ENCODE data around the gene MGAT4A. TPM values are rescaled to one million over a fixed set of nuclear protein-coding genes. Genes with fewer than 3 reads are reported as not detected.
A peak's percentile ranks its signal among the peaks of the same experiment; 100 is the strongest.

Gene MGAT4A
- total and polyA plus RNA-seq, 2 donors (not counting 1 experiment from before 2014, with no cell fraction given), result 16.5 to 32.7 TPM

GRCh38 chr2:98658816-98659490 is 72.0 kb downstream of the MGAT4A start:
- Mint-ChIP-seq H3K27me3 (no peaks in the 10 kb centered on the region), H3K9me3 (ENCODE audit: insufficient read depth) (no peaks in the 10 kb centered on the region), H3K27ac (peak overlapping the region; percentile 18), H3K4me1 (peaks cover 20% of the 10 kb centered on the region), H3K4me3 (no peak overlapping the region)
- no peaks in the 10 kb centered on the region for H3K27me3 ChIP-seq (replicated peaks in 1 of 4; ENCODE audit: control extremely low read depth in 1 of 4, control insufficient read depth in 3 of 4, insufficient read depth in 4 of 4, low read length in 3 of 4)
- no peak overlapping the region for H3K9ac ChIP-seq (ENCODE audit: low read length)
- TF ChIP-seq EZH2 (IDR thresholded peaks at IDR 0.05; ENCODE audit: borderline replicate concordance, insufficient read depth, low read depth, low read length, poor library complexity, severe bottlenecking), result no peak
- TF ChIP-seq, protein P1, sequence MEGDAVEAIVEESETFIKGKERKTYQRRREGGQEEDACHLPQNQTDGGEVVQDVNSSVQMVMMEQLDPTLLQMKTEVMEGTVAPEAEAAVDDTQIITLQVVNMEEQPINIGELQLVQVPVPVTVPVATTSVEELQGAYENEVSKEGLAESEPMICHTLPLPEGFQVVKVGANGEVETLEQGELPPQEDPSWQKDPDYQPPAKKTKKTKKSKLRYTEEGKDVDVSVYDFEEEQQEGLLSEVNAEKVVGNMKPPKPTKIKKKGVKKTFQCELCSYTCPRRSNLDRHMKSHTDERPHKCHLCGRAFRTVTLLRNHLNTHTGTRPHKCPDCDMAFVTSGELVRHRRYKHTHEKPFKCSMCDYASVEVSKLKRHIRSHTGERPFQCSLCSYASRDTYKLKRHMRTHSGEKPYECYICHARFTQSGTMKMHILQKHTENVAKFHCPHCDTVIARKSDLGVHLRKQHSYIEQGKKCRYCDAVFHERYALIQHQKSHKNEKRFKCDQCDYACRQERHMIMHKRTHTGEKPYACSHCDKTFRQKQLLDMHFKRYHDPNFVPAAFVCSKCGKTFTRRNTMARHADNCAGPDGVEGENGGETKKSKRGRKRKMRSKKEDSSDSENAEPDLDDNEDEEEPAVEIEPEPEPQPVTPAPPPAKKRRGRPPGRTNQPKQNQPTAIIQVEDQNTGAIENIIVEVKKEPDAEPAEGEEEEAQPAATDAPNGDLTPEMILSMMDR (IDR thresholded peaks at IDR 0.05), result no peak
- 83% methylated on average over 2 of the region's 4 CpGs for WGBS (ENCODE audit: insufficient coverage)
- intact Hi-C loops (cut with micrococcal nuclease), result loop anchor here (10.0 kb wide), 1 partner anchor 46 kb away; no protein-coding TSS in a partner anchor
- no peaks in the 10 kb centered on the region for H4K20me1 ChIP-seq (ENCODE audit: control insufficient read depth, insufficient read depth, low read length, poor library complexity, severe bottlenecking)
- no peak overlapping the region for H3K4me3 ChIP-seq (ENCODE audit: control extremely low read depth in 1 of 5, extremely low read depth in 1 of 5, insufficient read depth in 1 of 5, low read depth in 2 of 5, low read length in 4 of 5)
- ChIA-PET POLR2A (interaction anchor here (0.6 kb wide), 1 partner anchor 108 kb away, joined by 7 read pairs; no protein-coding TSS in a partner anchor), CTCF (interaction anchor here (3.2 kb wide), 1 partner anchor 10 kb away, joined by 13 read pairs; no protein-coding TSS in a partner anchor)
- H3K4me1 ChIP-seq (ENCODE audit: control insufficient read depth in 2 of 2, insufficient read depth in 2 of 2, low read length in 2 of 2), result peaks cover 5 to 8% of the 10 kb centered on the region in 2 donors
- ATAC-seq (ENCODE audit: low read depth) (no peak), DNase-seq (no peak)
- H2AFZ ChIP-seq (ENCODE audit: insufficient read depth, low read depth, low read length, poor library complexity, severe bottlenecking), result no peak overlapping the region
- H3K27ac ChIP-seq (ENCODE audit: low read length in 2 of 2), result no peak overlapping the region
- peaks cover 0 to 5% of the 10 kb centered on the region in 2 experiments for H3K36me3 ChIP-seq (replicated peaks in 1 of 2; ENCODE audit: control extremely low read depth in 1 of 2, control insufficient read depth in 1 of 2, extremely low read depth in 1 of 2, insufficient read depth in 2 of 2, low read length in 1 of 2)
- H3K9me3 ChIP-seq (ENCODE audit: control extremely low read depth in 1 of 3, control insufficient read depth in 2 of 3, insufficient read depth in 1 of 3, low read length in 2 of 3), result no peaks in the 10 kb centered on the region
- H3K79me2 ChIP-seq (ENCODE audit: control insufficient read depth, insufficient read depth, low read length), result no peaks in the 10 kb centered on the region
- no peak overlapping the region for H3K4me2 ChIP-seq (replicated peaks; ENCODE audit: low read depth, low read length, poor library complexity, severe bottlenecking)

GRCh38 chr2:98656800-98657199 is 74.1 kb downstream of the MGAT4A start:
- Histone ChIP-seq H3K4me3 (ENCODE audit: control extremely low read depth in 1 of 5, extremely low read depth in 1 of 5, insufficient read depth in 1 of 5, low read depth in 2 of 5, low read length in 4 of 5) (no peak overlapping the region), H2AFZ (ENCODE audit: insufficient read depth, low read depth, low read length, poor library complexity, severe bottlenecking) (no peak overlapping the region), H4K20me1 (ENCODE audit: control insufficient read depth, insufficient read depth, low read length, poor library complexity, severe bottlenecking) (no peaks in the 10 kb centered on the region), H3K27ac (ENCODE audit: low read length in 2 of 2) (no peak overlapping the region), H3K4me1 (ENCODE audit: control insufficient read depth in 2 of 2, insufficient read depth in 2 of 2, low read length in 2 of 2) (peaks cover 5 to 8% of the 10 kb centered on the region in 2 donors), H3K9me3 (ENCODE audit: control extremely low read depth in 1 of 3, control insufficient read depth in 2 of 3, insufficient read depth in 1 of 3, low read length in 2 of 3) (no peaks in the 10 kb centered on the region), H3K4me2 (replicated peaks; ENCODE audit: low read depth, low read length, poor library complexity, severe bottlenecking) (no peak overlapping the region), H3K9ac (ENCODE audit: low read length) (no peak overlapping the region), H3K79me2 (ENCODE audit: control insufficient read depth, insufficient read depth, low read length) (no peaks in the 10 kb centered on the region), H3K27me3 (replicated peaks in 1 of 4; ENCODE audit: control extremely low read depth in 1 of 4, control insufficient read depth in 3 of 4, insufficient read depth in 4 of 4, low read length in 3 of 4) (no peaks in the 10 kb centered on the region), H3K36me3 (replicated peaks in 1 of 2; ENCODE audit: control extremely low read depth in 1 of 2, control insufficient read depth in 1 of 2, extremely low read depth in 1 of 2, insufficient read depth in 2 of 2, low read length in 1 of 2) (no peaks in the 10 kb centered on the region)
- H3K27me3 Mint-ChIP-seq, result no peaks in the 10 kb centered on the region
- CTCF ChIA-PET, result interaction anchor here (0.8 to 1.0 kb wide), 2 partner anchors 37 to 91 kb away, joined by 4 to 6 read pairs; no protein-coding TSS in a partner anchor
- TF ChIP-seq, protein P1 (IDR thresholded peaks at IDR 0.05), result no peak
- no peak for TF ChIP-seq EZH2 (IDR thresholded peaks at IDR 0.05; ENCODE audit: borderline replicate concordance, insufficient read depth, low read depth, low read length, poor library complexity, severe bottlenecking)
- DNase-seq (no peak), ATAC-seq (ENCODE audit: low read depth) (no peak)
- intact Hi-C loops (cut with micrococcal nuclease), result loop anchor here (10.0 kb wide), 1 partner anchor 48 kb away; no protein-coding TSS in a partner anchor
- no peak overlapping the region for H3K4me3 Mint-ChIP-seq
- peak overlapping the region; percentile 16 for H3K27ac Mint-ChIP-seq
- peaks cover 29% of the 10 kb centered on the region for H3K4me1 Mint-ChIP-seq
- POLR2A ChIA-PET, result no interaction called here
- WGBS (ENCODE audit: insufficient coverage), result 80% methylated on average over 1 of the region's 4 CpGs
- H3K9me3 Mint-ChIP-seq (ENCODE audit: insufficient read depth), result no peaks in the 10 kb centered on the region
